MV-4-11 (cell line): Measurements from ENCODE around the gene OR6N1.

ENCODE experiments used
- DNase-seq: peaks from one replicate; lab custom pipeline; 2025; lab: John Stamatoyannopoulos, UW

Gene OR6N1

GRCh38 chr1:158752155-158752712, 19.8 kb downstream of the OR6N1 start:
- DNase-seq = no peak

GRCh38 chr1:158735848-158736247, 36.1 kb downstream of the OR6N1 start:
- no peak for DNase-seq

- DNase-seq = no peak
Measured at GRCh38 chr1:158732524-158732923, 39.5 kb downstream of the OR6N1 start.

GRCh38 chr1:158731707-158732106, 40.3 kb downstream of the OR6N1 start:
- no peak for DNase-seq

- no peak for DNase-seq
Measured at GRCh38 chr1:158730453-158730852, 41.5 kb downstream of the OR6N1 start.

GRCh38 chr1:158728510-158729225, 43.3 kb downstream of the OR6N1 start:
- DNase-seq = no peak

- no peak for DNase-seq
Measured at GRCh38 chr1:158724442-158724841, 47.6 kb downstream of the OR6N1 start.

GRCh38 chr1:158720620-158721019, 51.4 kb downstream of the OR6N1 start, which contains the start of gene OR6K3:
TSS of gene OR6K3 (minus strand) at chr1:158720720. CDS start at chr1:158718115, 2,605 bp downstream.
- DNase-seq = no peak

- DNase-seq = no peak
Measured at GRCh38 chr1:158719664-158720063, 52.3 kb downstream of the OR6N1 start.

- DNase-seq = no peak
Measured at GRCh38 chr1:158717344-158717743, 54.7 kb downstream of the OR6N1 start.

GRCh38 chr1:158716335-158716734, 55.7 kb downstream of the OR6N1 start:
- no peak for DNase-seq

- no peak for DNase-seq
Measured at GRCh38 chr1:158714754-158715153, 57.2 kb downstream of the OR6N1 start.
